Diencephalon (tissue), 1 donor: ENCODE data around the gene KDM1B. TPM values are rescaled to one million over a fixed set of nuclear protein-coding genes. Genes with fewer than 3 reads are reported as not detected.

ENCODE experiments used
- small RNA-seq: library from RNA; depleted of rRNA; stranded (forward); fragments of <200 nt; gene quantifications from one replicate; pipeline ENCODE3, GENCODE V24; 2014
- total RNA-seq: library from RNA; depleted of rRNA; stranded (reverse); fragments of >200 nt; gene quantifications from one replicate; pipeline ENCODE4 v1.2.3, GENCODE V29; 2014

The KDM1B gene, protein sequence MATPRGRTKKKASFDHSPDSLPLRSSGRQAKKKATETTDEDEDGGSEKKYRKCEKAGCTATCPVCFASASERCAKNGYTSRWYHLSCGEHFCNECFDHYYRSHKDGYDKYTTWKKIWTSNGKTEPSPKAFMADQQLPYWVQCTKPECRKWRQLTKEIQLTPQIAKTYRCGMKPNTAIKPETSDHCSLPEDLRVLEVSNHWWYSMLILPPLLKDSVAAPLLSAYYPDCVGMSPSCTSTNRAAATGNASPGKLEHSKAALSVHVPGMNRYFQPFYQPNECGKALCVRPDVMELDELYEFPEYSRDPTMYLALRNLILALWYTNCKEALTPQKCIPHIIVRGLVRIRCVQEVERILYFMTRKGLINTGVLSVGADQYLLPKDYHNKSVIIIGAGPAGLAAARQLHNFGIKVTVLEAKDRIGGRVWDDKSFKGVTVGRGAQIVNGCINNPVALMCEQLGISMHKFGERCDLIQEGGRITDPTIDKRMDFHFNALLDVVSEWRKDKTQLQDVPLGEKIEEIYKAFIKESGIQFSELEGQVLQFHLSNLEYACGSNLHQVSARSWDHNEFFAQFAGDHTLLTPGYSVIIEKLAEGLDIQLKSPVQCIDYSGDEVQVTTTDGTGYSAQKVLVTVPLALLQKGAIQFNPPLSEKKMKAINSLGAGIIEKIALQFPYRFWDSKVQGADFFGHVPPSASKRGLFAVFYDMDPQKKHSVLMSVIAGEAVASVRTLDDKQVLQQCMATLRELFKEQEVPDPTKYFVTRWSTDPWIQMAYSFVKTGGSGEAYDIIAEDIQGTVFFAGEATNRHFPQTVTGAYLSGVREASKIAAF
- 48.2 TPM for total RNA-seq

DNA sequence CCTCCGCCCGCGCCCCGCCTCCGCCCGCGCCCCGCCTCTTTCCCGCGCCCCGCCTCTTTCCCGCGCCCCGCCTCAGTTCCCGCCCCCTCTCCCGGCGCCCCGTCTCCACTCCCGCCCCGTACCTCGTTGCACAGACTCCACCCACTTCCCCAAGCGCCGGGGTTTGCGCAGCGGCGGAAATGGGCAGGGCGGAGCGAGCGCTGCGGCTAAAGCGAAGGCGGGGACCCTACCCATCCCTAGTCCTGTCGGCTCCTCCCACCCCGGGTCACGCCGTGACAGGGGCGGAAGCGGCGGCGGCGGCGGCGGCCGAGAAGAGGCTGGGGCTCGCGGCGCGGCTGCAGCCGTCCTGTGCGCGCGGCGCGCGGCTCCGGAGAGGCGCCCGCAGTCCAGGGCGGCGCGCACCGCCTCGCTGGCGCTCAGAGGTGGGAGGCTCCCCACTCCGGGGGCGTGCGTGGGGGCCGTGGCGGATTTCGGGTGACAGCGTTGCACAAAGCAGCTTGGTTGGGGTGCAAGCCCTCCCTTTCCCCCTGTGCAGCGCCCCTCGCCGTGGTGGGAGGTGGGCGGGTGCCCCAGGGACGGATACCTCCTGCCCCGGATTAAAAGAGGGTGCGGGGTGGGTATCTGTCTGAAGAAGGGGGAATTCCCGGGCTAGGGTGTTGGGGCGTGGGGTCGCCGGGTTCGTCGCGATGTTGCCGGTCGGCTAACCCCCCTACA, at the start of gene KDM1B:
KDM1B (plus strand) TSS at position 273 of the 714 bp plus-strand sequence. CDS start 4,474 bp downstream, outside the sequence.

GRCh38 chr6:18122128-18123093, 32.8 kb upstream of the KDM1B start, which contains the start of gene NHLRC1:
Gene NHLRC1 (minus strand): TSS chr6:18122677. CDS start chr6:18122606, 71 bp downstream.

GRCh38 chr6:18154507-18155149, 594 bp upstream of the KDM1B start, which contains the start of gene TPMT:
Gene TPMT (minus strand): TSS chr6:18155077. CDS start chr6:18149127, 5,950 bp downstream.

DNA sequence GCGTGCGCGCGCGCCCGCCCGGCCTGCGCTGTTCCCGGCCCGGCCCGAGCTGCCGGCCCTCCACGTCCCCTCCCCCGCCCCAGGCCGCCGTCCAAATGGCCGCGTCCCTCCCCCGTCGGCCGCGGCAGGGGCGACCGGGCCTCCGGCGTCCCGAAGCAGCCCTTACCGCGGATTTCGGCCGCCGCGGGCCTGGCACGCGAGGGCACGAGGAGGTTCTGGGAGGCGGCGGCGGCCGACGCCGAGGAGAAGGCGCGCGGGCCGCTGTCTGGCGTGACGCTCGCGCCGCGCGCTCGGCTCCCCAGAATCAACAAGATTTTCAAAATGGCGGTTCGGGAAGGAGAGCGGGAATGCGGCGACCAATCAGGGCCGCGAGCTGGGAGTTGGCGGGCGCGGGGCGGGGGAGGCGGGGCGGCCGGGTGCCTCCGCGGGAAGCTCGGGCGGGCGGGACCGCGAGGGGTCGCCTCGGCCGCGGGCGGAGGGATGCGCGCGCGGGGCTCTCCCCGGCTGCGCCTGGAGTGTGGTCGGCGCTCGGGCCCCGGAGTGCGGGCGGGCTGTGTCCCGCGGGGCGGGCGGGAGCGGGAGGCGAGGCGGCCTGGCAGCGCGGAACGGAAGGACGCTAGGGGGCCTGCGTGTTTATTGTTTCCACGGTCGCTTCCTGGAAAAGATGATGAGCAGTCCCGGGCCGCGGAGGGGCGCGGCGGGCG, 109.1 kb downstream of the KDM1B start, which contains the start of gene DEK:
DEK (minus strand) TSS at position 312 of the 704 bp plus-strand sequence. CDS start 543 bp downstream, outside the sequence.

Small RNAs within 50 kb of the gene (small RNA-seq; reads per million reads assigned to genes)
- not detected for gene RF00019

Other genes starting within 250 kb of the KDM1B start
- 35.5 TPM for gene KIF13A, start 167.8 kb upstream of the KDM1B start, total RNA-seq
- 4.4 TPM for gene NHLRC1, start 32.7 kb upstream of the KDM1B start, total RNA-seq
- 15.7 TPM for gene TPMT, start 345 bp upstream of the KDM1B start, total RNA-seq
- gene DEK, start 109.1 kb downstream of the KDM1B start, total RNA-seq = 143 TPM
- 6.0 TPM for gene RNF144B, start 231.9 kb downstream of the KDM1B start, total RNA-seq